GM23338 (cell line): ENCODE data around the gene PNLIPRP3. TPM values are rescaled to one million over a fixed set of nuclear protein-coding genes. Genes with fewer than 3 reads are reported as not detected.
A peak's percentile ranks its signal among the peaks of the same experiment; 100 is the strongest.
"Not testable (repeated sequence)": the region's sequence is repeated elsewhere in the genome, so short reads cannot be mapped to it uniquely, and the experiment has no call there.

Experiments
- ATAC-seq: fragments of 200-7000 bp; cut with Tn5 transposase; 3 replicates; pipeline ENCODE4 v1.9.1; 2020
- DNase-seq: peaks from one replicate; pipeline ENCODE4 v3.0.0-alpha.2; 2015; ENCODE audit warnings: low spot score
- H2AFZ ChIP-seq: fragments of 200-600 bp; sonication (generic); 2 replicates; pipeline ENCODE4 v1.8.0; 2016; ENCODE audit warnings: antibody characterized with exemption, mild to moderate bottlenecking, moderate library complexity
- H3F3A ChIP-seq: fragments of 200-600 bp; sonication (generic); replicated peaks from 2 replicates; pipeline ENCODE4 v1.8.0; 2017; ENCODE audit warnings: antibody characterized with exemption, mixed run types, low read depth
- H3K27ac ChIP-seq: fragments of 200-600 bp; sonication (generic); 2 replicates; pipeline ENCODE4 v1.6.1; 2016; ENCODE audit warnings: low read depth
- H3K27me3 ChIP-seq: fragments of 200-600 bp; sonication (generic); 2 replicates; pipeline ENCODE4 v1.8.0; 2016; ENCODE audit warnings: mild to moderate bottlenecking, mixed run types, moderate library complexity; ENCODE audit not compliant: insufficient read depth
- H3K36me3 ChIP-seq: fragments of 200-600 bp; sonication (generic); 2 replicates; pipeline ENCODE4 v1.8.0; 2016; ENCODE audit warnings: mild to moderate bottlenecking; ENCODE audit not compliant: insufficient read depth
- H3K4me1 ChIP-seq: fragments of 200-600 bp; sonication (generic); 2 replicates; pipeline ENCODE4 v1.8.0; 2016; ENCODE audit warnings: mild to moderate bottlenecking, moderate library complexity; ENCODE audit not compliant: insufficient read depth
- H3K4me2 ChIP-seq: fragments of 200-600 bp; sonication (generic); 2 replicates; pipeline ENCODE4 v1.7.1; 2017; ENCODE audit warnings: mixed run types
- H3K4me3 ChIP-seq: fragments of 200-600 bp; sonication (generic); 2 replicates; pipeline ENCODE4 v1.6.1; 2016; ENCODE audit warnings: mixed run types
- H3K79me2 ChIP-seq: fragments of 200-600 bp; sonication (generic); replicated peaks from 2 replicates; pipeline ENCODE4 v1.8.0; 2017; ENCODE audit warnings: mild to moderate bottlenecking; ENCODE audit not compliant: insufficient read depth
- H3K9me2 ChIP-seq: fragments of 200-600 bp; sonication (generic); 2 replicates; pipeline ENCODE4 v1.8.0; 2017; ENCODE audit not compliant: insufficient read depth
- H4K20me1 ChIP-seq: fragments of 200-600 bp; sonication (generic); replicated peaks from 2 replicates; pipeline ENCODE4 v1.8.0; 2017; ENCODE audit warnings: mild to moderate bottlenecking; ENCODE audit not compliant: insufficient read depth
- H3K27ac Mint-ChIP-seq: 2 replicates; pipeline ENCODE4 v1.8.0; 2020; ENCODE audit warnings: inconsistent platforms, mild to moderate bottlenecking, moderate library complexity, mixed read lengths
- H3K27me3 Mint-ChIP-seq: 3 replicates; pipeline ENCODE4 v1.8.0; 2022; ENCODE audit warnings: low read depth, mild to moderate bottlenecking, moderate library complexity, mixed read lengths, inconsistent platforms; ENCODE audit not compliant: insufficient read depth, poor library complexity
- H3K36me3 Mint-ChIP-seq: 3 replicates; pipeline ENCODE4 v1.8.0; 2021; ENCODE audit warnings: low read depth, mild to moderate bottlenecking, inconsistent platforms, moderate library complexity, mixed read lengths
- H3K4me1 Mint-ChIP-seq: 3 replicates; pipeline ENCODE4 v1.8.0; 2020; ENCODE audit warnings: mild to moderate bottlenecking, inconsistent platforms, mixed read lengths
- H3K4me3 Mint-ChIP-seq: 3 replicates; pipeline ENCODE4 v1.8.0; 2021; ENCODE audit warnings: moderate library complexity, mild to moderate bottlenecking, inconsistent platforms, mixed read lengths
- H3K9me3 Mint-ChIP-seq: 3 replicates; pipeline ENCODE4 v1.8.0; 2020; ENCODE audit warnings: moderate library complexity, mild to moderate bottlenecking, inconsistent platforms, mixed read lengths
- CREB1 ChIP-seq: fragments of 250-450 bp; sonication (Bioruptor Pico); IDR thresholded peaks from 2 replicates; pipeline ENCODE4 v1.5.0; 2020; ENCODE audit warnings: low read depth, mild to moderate bottlenecking, moderate library complexity
- CTCF ChIP-seq, 2 experiments: fragments of 200-600 bp in 1 of 2; sonication (generic) in 1 of 2; conservative IDR thresholded peaks; 2 replicates each; pipeline versions ENCODE4 v1.5.1 to v1.6.1; 2016 to 2017; ENCODE audit warnings: antibody characterized with exemption in 2 of 2, low read depth in 2 of 2, mild to moderate bottlenecking in 2 of 2, moderate library complexity in 1 of 2
- ETS1 ChIP-seq: IDR thresholded peaks from 2 replicates; pipeline ENCODE4 v1.6.1; 2016; ENCODE audit warnings: antibody characterized with exemption
- EZH2 ChIP-seq: fragments of 200-600 bp; sonication (generic); IDR thresholded peaks from one replicate; pipeline ENCODE4 v1.8.0; 2017; ENCODE audit warnings: antibody characterized with exemption, mild to moderate bottlenecking, low read depth; ENCODE audit not compliant: unreplicated experiment
- JUNB ChIP-seq: IDR thresholded peaks from one replicate; pipeline ENCODE4 v1.6.1; 2016; ENCODE audit warnings: antibody characterized with exemption; ENCODE audit not compliant: unreplicated experiment
- STAT1 ChIP-seq: IDR thresholded peaks from one replicate; pipeline ENCODE4 v1.6.1; 2016; ENCODE audit warnings: antibody characterized with exemption; ENCODE audit not compliant: unreplicated experiment
- ZNF114 ChIP-seq: fragments of 250-450 bp; sonication (Bioruptor Pico); IDR thresholded peaks from 2 replicates; pipeline ENCODE4 v1.5.0; 2020; ENCODE audit warnings: mild to moderate bottlenecking, moderate library complexity
- ZNF331 ChIP-seq: fragments of 250-450 bp; sonication (Bioruptor Pico); IDR thresholded peaks from 2 replicates; pipeline ENCODE4 v1.5.0; 2020; ENCODE audit warnings: low read depth, mild to moderate bottlenecking, moderate library complexity
- polyA plus RNA-seq: library from polyadenylated mRNA; unstranded; fragments of >200 nt; fragmentation: Nextera tagmentation; extraction: Ambion mirVana; gene quantifications from 2 replicates; pipeline ENCODE4 v1.2.1, GENCODE V29; 2016
- total RNA-seq: library from RNA; depleted of rRNA; stranded (reverse); fragments of >200 nt; shearing (Covaris generic); gene quantifications from 2 replicates; pipeline ENCODE4 v1.2.3, GENCODE V29; 2014

Gene PNLIPRP3
- total and polyA plus RNA-seq, 2 experiments from 2014 or later = not detected

GRCh38 chr10:116385994-116386809, 41.4 kb upstream of the PNLIPRP3 start:
- ATAC-seq (no peak; the same call in 2 of the 3 replicates), DNase-seq (peak; percentile 82)
- no peaks in the 10 kb centered on the region for H3K36me3 ChIP-seq
- Mint-ChIP-seq H3K4me1 (peaks cover 18% of the 10 kb centered on the region), H3K36me3 (no peaks in the 10 kb centered on the region), H3K27me3 (peaks cover 2% of the 10 kb centered on the region), H3K9me3 (no peaks in the 10 kb centered on the region), H3K4me3 (no peak overlapping the region), H3K27ac (no peak overlapping the region)
- no peaks in the 10 kb centered on the region for H3K27me3 ChIP-seq
- no peaks in the 10 kb centered on the region for H3F3A ChIP-seq
- no peak overlapping the region for H3K4me3 ChIP-seq
- no peaks in the 10 kb centered on the region for H4K20me1 ChIP-seq
- H3K79me2 ChIP-seq = no peaks in the 10 kb centered on the region
- no peaks in the 10 kb centered on the region for H3K9me2 ChIP-seq
- H3K4me2 ChIP-seq = no peak overlapping the region
- H3K4me1 ChIP-seq = peaks cover 24% of the 10 kb centered on the region
- no peak overlapping the region for H3K27ac ChIP-seq
- TF ChIP-seq ZNF114 (no peak), CTCF (conservative IDR thresholded peaks at IDR 0.05; ENCODE audit: low read depth in 2 of 2) (peak; percentile 60 to 64)
- H2AFZ ChIP-seq = no peak overlapping the region

- peaks cover 10% of the 10 kb centered on the region for H3K4me1 ChIP-seq
- H3K4me2 ChIP-seq, H3K4me3 Mint-ChIP-seq, H3K4me3 ChIP-seq, H3K9me2 ChIP-seq, H3K79me2 ChIP-seq, H3K27ac ChIP-seq, H2AFZ ChIP-seq, H3K27me3 ChIP-seq, H3K27me3 Mint-ChIP-seq, DNase-seq, H3F3A ChIP-seq, H3K27ac Mint-ChIP-seq, H3K36me3 ChIP-seq, H4K20me1 ChIP-seq, ATAC-seq: not testable (repeated sequence)
- Mint-ChIP-seq H3K9me3 (peaks cover 19% of the 10 kb centered on the region; the same call in 2 of the 3 replicates), H3K4me1 (peaks cover 19% of the 10 kb centered on the region), H3K36me3 (peaks cover 14% of the 10 kb centered on the region)
These were observed 34.3 kb upstream of the PNLIPRP3 start for GRCh38 chr10:116393246-116393831.

- Mint-ChIP-seq H3K4me1 (peaks cover 12% of the 10 kb centered on the region), H3K36me3 (peaks cover 14% of the 10 kb centered on the region), H3K4me3 (no peak overlapping the region), H3K9me3 (peaks cover 19% of the 10 kb centered on the region; the same call in 2 of the 3 replicates), H3K27ac (no peak overlapping the region), H3K27me3 (peaks cover 2% of the 10 kb centered on the region)
- Histone ChIP-seq H3K36me3 (no peaks in the 10 kb centered on the region), H3K4me2 (no peak overlapping the region), H3F3A (no peaks in the 10 kb centered on the region), H4K20me1 (no peaks in the 10 kb centered on the region), H3K4me3 (no peak overlapping the region), H3K27ac (no peak overlapping the region), H3K27me3 (no peaks in the 10 kb centered on the region), H3K79me2 (no peaks in the 10 kb centered on the region), H3K9me2 (no peaks in the 10 kb centered on the region), H3K4me1 (peaks cover 6% of the 10 kb centered on the region), H2AFZ (no peak overlapping the region)
- no peak for DNase-seq
- no peak for ATAC-seq
- TF ChIP-seq ZNF331 (CRISPR knock-in tag) (no peak), CREB1 (CRISPR knock-in tag) (no peak), ETS1 (no peak), JUNB (no peak), ZNF114 (no peak), EZH2 (no peak), CTCF (conservative IDR thresholded peaks at IDR 0.05; ENCODE audit: low read depth in 2 of 2) (no peak), STAT1 (no peak)
These were observed 32.2 kb upstream of the PNLIPRP3 start for GRCh38 chr10:116395223-116395985.
